Fibroblast of skin of abdomen (primary cell): ENCODE data around the gene MRPL24.
A peak's percentile ranks its signal among the peaks of the same experiment; 100 is the strongest.

Experiments used
- DNase-seq: peaks from one replicate; pipeline ENCODE4 v3.0.0-alpha.2; 2013

Gene MRPL24

GRCh38 chr1:156743367-156744302, 2.7 kb upstream of the MRPL24 start:
- DNase-seq = no peak

GRCh38 chr1:156742801-156743200, 1.9 kb upstream of the MRPL24 start:
- no peak for DNase-seq

- DNase-seq = no peak
Measured at GRCh38 chr1:156742017-156742416, 1.1 kb upstream of the MRPL24 start.

DNA sequence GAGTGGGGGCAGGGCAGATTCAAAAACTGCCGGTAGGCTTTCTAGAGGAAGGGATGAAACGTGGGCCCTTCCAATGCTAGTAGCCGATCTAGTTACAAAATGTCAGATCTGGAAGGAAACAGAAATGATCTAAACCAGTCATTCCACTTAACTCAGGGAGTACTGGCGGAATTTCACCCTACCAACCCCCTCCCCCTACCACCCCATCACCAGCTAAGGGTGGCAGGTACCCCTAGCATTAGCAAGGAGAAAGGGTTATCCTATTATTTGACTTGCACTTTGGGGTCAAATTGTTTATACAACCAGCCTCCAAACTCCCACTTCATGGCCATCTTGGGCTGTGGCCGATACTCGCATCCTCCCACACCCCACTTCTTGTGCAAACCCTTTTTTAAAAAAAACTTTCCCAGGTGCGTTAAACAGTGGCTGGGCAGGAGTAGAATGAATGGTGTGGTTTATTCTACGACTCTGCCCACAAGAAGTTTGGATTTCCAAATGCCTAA, 644 bp upstream of the MRPL24 start:
- no peak for DNase-seq

DNA sequence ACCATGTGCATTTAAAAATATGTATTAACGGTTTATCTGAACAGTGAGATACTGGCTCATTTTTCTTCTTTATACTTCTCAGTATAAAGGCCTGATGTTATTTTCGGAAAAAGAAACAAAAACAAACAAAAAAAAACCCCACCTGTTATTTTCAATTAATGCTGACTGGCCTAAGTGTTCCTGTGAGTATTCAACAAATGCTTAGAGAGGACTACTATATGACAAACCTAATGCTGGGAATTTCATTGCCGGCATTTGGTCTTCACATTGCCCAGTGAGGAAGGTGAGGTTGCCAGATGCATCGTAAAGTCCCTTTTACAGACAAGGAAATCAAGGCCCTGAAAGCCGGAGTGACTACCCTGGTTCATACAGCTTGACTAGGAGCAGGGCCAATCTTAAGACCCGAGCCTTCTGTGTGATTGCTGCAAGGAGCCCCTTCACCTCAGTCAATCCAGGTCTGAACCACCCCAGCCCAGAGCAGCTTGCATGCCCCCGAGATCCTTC, 599 bp downstream of the MRPL24 start:
- no peak for DNase-seq

- no peak for DNase-seq
Measured at GRCh38 chr1:156738916-156739315, 2.0 kb downstream of the MRPL24 start.

DNA sequence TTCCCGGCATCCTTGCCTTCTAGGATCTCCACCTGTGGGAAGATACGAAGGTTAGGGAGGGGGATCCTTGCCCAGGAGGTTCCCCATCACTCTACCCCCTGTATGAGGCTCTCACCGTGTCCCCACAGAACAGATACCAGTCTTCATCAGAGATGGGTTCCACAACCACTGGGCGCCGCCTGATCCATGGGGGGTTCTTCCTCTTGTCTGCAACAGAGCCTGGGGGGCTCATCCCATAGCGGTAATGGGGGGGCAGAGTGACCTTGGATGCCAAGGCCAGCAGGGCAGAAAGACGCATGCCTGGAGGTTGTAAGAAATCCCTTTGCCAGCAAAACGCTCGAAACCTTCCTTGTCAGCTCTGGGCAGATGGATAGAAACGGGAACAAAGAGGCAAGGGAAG, 2.5 kb downstream of the MRPL24 start:
- DNase-seq = no peak

DNA sequence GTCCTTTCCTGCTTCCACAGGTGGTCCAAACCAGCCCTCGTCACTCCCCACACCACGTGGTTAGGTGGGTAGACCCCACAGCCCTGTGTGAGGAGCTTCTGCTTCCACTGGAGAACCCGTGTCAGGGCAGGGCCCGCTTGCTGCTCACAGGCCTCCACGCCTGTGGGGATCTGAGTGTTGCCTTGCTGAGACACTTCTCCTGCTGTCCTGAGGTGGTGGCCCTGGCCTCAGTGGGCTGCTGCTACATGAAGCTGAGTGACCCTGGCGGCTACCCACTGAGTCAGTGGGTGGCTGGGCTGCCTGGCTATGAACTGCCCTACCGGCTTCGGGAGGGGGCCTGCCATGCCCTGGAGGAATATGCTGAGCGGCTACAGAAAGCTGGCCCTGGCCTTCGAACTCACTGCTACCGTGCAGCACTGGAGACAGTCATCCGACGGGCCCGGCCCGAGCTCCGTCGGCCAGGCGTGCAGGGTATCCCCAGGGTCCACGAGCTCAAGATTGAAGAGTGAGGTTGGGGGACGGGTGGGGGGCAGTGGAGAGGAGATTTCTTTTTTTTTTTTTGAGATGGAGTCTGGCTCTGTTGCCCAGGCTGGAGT, 6.8 kb downstream of the MRPL24 start:
- DNase-seq = no peak

- peak; percentile 98 for DNase-seq
Measured at GRCh38 chr1:156728599-156729462, 12.1 kb downstream of the MRPL24 start, which contains the start of gene ISG20L2. ISG20L2 (minus strand) TSS chr1:156728766; CDS start chr1:156727652, 1,114 bp downstream.

DNA sequence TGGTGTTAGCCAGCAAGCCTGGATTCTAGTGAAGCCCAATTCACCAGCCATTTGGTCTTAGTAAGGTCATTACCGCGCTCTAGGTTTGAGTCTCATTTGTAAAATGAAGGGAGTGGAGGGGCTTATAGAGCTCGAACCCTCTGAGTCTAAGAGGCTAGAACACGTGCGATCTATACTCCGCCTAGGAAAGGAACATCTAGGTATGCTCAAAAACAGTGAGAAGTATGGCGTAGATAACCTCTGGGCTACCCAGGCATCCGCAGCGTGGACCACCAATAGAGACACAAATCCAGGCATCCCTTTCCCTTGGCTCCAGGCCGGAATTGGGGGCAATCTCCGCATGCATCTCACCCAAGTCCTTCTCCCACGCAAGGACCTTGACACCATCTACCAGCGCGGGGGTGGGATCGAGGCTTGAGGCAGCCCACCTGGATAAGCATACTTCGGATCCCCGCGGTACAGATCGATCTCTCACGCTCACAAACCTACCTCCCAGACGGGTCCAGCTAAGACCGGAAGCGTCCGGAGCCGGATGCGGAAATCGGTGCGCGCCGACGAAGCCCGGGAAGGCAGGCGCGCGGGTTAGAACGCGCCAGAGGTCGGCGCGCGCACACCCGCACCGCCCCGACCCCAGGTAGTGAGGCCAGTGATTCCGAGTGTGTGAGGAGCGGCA, 12.8 kb downstream of the MRPL24 start, which contains the start of gene METTL25B:
METTL25B (plus strand) TSS at position 544 of the 673 bp plus-strand sequence. CDS start 636 bp downstream, outside the sequence.
- peak; percentile 77 for DNase-seq

- DNase-seq = no peak
Measured at GRCh38 chr1:156727492-156727891, 13.4 kb downstream of the MRPL24 start.

GRCh38 chr1:156726549-156727226, 14.2 kb downstream of the MRPL24 start:
- DNase-seq = peak; percentile 64

DNA sequence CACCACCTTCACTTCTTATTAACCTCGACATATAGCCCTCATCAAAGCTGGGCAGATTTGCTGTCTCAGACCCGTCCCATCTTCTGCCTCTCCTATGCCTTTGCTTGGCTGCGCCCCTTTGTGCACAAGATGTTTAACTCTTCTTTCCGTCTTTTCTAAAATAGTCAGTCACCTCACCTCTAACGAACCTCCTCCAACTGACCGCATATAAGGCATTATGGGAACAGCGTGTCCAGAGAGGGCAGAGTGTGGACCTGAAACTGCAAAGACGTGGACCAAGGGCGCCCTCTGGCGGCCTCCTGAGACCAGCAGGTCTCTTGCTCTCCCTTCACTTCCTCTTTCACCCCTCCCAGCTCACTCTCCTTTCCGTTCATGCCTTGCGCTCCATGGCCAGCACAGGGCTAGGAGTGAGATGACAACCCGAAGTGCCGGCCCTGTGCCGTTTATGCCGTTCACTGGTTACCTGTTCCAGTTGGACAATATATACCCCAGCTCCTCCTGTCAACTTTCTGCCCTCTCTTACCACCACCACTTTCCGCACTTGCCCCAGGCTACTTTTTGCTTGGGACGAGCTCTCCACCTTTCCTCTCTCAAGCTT, 15.1 kb downstream of the MRPL24 start:
- DNase-seq = peak; percentile 81

DNA sequence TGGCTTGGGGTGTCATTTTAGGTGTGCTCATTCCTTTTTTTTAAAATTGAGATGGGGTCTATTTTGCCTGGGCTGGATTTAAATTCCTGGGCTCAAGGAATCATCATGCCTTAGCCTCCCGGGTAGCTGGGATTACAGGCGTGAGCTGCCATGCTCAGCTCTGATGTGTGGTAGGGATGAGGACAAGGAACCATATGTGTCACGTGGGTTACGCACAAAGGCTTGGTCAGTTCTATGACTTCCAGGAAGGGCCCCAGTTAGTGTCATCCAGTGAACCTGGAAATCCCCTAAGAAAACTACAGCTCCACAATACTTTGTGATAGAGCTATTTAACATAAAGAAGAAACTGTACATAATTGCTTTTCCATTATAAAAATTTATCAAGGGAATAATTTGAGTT, 19.4 kb downstream of the MRPL24 start:
- DNase-seq = no peak

DNA sequence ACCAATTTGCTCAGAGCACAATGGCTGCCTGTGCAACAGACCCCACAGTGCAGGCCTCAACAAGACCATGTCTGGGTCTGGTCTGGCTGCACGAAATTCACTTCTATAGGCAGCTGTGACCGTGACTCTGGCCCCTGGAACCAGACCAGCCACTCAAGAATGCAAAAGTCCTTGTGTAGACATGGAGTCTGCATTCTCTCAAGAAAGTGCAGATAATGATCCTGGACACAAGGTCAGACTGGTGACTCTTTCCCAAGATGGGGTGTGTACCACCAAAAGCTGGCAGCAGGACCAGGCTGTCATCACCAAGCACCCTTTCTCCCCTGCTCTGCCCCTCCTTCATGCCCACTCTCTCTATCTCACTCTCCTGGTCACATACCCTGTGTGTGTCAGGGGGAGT, 19.8 kb downstream of the MRPL24 start:
- DNase-seq = no peak

GRCh38 chr1:156717351-156717750, 23.5 kb downstream of the MRPL24 start:
- DNase-seq = no peak

DNA sequence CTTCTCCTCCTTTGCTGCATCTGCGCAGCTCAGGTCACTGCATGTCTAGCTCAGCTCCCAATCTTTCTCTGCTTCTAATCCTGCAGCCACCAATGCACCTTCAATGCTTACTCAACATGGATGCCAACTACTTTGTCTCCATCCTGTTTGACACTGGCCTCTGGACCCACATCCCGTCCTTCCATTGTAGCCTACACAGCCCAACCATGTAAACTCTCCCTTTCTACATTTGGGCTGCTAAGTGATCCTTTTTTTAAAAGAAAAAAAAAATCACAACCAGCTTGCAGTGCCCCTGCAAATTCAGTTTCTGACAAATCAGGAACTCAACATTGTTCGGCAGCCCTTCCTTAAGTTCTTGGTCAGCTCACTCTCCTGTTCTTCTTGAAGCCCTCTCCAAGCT, 26.1 kb downstream of the MRPL24 start:
- DNase-seq = no peak

DNA sequence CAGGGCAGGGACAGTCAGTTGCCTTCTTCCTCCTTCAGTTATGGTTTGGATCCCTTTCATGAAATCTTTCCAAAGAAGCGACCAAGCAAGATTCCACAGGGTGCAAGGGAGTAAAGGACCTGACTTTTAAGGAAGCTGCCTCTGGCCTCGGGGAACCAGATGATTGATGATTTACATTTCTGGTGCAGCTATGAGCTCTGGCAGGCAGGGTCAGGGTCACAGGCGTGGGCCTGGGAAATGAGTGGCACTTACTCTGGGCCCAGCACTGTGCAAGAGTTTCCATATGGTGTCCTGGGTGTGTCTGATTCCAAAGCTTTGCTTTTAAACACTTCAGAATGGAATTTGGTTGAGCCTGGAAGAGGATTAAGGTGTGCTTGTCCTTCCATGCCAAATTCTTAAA, 28.3 kb downstream of the MRPL24 start:
- no peak for DNase-seq

DNA sequence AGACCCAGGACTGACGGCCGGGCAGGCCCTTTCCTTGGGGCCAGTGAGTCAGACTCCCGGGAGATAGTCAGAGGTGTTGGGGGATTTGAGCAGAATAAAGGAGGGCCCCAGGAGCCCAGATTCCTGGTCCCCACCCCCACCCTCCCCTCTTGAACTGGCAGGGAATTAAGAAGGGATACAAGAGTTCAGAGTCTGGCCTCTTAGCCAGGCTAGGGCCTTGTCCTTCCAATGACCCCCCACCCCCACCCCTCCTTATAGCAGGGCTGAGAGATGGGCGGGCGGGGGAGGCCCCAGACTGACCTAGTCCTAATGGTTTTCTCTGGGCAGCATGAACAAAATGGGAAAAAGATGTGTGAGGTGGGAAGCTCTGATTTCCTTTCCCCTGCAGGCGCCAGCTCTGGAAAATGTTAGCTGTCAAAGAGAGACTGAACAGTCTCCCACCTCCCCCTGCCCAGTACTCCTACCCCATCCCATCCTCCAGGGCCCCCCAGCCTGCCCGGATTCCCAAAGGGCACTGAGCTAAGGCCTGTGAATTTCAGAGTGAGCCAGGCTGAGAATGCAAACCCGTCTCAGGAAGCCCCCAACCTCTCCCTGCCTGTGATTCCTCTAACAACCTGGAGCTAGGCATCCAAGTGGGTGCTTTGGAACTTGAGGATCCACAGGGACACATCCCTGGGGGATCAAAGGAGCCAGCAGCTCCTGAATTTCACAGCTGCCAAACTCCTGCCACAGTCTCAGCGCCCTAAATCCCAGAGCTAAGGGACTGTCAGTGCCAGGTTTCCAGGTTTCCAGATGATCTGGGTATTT, 29.7 kb downstream of the MRPL24 start:
- DNase-seq = peak; percentile 50
